Bone marrow (tissue), 2 donors: ENCODE measurements around the gene SYT15.
"Not testable (repeated sequence)": the region's sequence is repeated elsewhere in the genome, so short reads cannot be mapped to it uniquely, and the experiment has no call there.

Experiments used
- DNase-seq, 2 donors: peaks; one replicate each; lab custom pipeline; 2025; lab: John Stamatoyannopoulos, UW

The SYT15 gene

DNA sequence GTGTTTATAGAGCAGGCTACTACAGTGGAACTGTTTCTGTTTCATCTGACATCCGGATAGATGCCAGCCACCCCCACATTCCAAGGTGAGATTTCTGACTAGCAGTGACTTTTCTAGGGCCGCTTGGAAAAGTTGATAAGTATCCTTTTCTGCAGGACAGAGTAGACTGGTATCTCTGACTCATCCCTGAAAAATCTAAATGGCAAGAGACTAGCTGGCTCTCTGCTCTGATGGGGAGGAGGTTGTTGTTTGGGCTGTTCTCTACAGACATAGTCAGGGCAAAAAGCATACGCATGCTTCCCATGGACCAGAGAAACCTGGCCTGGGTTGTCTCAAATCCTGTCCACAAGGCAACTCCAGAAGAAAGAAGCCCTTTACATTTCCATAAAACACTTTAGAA lies 10.7 kb downstream of the SYT15 start:
- DNase-seq = not testable (repeated sequence)

DNA sequence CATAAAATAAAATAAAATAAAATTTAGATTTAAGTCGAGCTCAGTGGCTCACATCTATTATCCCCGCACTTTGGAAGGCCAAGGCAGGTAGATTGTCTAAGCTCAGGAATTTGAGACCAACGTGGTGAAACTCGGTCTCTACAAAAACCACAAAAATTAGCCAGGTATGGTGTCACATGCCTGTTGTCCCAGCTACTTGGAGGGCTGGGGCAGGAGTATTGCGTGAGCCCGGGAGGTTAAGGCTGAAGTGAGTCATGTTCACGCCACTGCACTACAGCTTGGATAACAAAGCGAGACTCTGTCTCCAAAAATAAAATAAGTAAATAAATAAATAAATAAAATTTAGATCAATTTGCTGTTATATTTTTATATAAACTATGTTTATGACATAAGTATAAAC lies 12.1 kb downstream of the SYT15 start:
- DNase-seq = not testable (repeated sequence)

DNA sequence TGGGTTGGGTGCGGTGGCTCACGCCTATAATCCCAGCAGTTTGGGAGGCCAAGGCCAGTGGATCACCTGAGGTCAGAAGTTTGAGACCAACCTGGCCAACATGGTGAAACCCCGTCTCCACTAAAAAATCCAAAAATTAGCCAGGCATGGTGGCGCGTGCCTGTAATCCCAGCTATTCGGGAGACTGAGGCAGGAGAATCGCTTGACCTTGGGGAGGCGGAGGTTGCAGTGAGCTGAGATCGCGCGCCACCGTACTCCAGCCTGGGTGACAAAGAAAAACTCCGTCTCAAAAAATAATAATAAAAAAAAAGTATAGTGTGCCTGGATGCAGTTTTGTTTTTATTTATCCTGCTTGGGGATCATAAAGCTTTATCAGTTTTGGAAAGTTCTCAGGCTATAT lies 14.4 kb downstream of the SYT15 start:
- not testable (repeated sequence) for DNase-seq

DNA sequence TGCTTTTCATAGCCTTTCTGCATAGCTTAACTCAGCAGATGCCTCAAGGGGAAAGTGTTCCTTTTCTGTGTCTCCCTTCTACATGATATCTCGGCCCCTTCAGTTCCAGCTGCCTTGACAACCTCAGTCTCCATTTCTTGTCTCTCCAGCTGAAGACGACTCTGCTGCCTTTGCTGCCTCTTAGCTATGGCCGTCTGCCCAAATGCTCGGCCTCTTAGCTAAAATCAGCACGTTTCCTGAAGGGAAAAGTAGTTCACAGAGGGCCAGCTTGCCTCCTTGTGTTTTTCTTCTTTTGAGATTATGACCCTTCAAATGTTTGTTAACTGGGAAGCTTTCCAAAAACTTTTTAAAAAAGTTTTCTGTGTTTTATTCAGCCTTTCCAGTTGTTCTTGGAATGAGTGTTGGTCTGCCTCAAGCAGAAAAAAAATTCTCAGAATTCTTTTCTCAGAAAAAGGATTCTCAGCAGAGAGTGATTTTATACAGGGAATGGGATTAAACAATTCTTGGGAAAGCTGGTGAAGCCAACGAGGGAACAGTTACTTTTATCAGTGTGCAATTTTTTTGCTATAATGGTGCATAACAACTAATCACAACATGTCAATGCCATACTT lies 15.6 kb downstream of the SYT15 start:
- not testable (repeated sequence) for DNase-seq

DNA sequence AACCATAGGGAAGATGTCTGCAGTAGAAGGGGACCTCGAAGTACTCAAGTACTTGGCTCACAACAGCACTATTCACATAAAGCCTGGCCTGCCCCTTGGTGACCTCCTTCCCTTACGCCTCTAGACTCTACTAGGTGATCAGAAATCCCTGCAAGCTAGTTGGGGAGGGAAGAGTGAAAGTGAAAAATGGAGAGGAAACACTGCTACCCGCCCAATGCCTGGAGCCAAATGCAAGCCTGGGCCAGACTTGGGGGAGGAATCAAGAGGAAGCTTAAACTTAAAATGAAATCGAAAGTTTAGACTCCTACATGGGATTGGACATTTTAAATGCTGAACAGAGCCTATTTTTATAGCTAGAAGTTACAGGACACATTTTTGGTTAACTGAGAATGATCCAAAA lies 17.6 kb downstream of the SYT15 start:
- DNase-seq = peak in 1 of 2 donors; percentile 6

DNA sequence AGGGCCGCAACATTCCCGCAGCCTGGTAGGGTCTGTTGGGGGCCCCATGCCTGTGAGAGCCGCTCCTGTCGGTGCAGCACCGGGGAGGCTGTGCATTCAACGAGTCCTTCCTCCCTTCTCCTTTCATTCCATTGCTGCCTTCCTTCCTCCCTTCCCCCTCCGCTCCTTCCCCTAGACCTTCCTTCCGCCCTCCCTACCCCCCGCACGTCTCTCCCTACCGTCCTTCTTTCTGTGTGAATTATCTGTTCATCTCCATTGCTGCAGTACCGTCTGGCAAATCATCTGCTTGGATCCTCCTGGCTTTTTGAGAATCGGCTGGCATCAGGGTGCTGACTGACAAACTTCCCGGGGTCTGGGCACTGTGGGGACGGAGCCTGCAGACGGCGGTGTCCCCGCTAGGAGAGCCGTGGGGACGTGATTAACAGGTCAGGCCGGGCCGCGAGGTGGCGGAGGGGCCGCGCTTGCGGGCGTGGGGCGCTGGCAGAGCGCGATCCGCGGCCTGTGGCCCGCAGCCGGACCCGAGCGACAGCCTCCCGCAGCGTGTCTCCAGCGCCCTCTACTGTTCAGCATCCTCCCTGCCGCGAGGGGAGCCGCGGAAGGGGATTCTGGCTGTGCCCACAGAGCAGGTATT lies 18.8 kb downstream of the SYT15 start:
- DNase-seq = not testable (repeated sequence)

DNA sequence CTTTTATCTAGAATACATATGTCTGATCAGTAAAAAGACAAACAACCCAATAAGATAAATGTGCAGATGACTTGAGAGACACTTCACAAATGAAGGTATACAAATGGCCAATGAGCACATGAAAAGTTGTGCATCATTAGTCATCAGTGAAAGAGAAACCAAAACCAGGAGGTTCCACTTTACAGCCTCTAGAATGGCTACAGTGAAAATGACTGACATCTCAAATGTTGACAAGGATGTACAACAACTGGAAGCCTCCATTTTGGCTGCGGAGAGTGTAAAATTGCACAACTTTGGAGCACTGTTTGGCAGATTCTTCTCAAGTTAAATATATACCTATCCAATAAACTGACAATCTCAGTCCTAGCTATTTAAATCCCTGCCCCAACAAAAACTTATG lies 21.6 kb downstream of the SYT15 start:
- DNase-seq = not testable (repeated sequence)

DNA sequence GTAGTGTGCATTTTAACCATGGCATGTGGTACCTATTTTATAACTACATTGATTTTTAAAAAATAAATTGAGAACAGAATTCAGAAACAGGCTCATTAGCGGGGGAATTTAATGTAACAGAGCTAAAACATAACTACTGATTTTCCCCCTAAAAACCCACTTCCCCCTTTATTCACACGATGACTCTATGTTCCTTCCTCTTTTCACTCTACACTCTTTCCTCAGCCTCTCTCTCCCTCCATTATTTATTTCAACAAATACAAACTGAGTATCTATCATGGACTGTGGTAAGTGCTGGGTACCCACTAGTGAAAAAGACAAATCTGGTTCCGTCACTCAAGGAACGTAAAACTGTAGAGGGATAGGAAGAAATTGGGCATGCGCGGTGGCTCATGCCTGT lies 36.6 kb downstream of the SYT15 start:
- not testable (repeated sequence) for DNase-seq

DNA sequence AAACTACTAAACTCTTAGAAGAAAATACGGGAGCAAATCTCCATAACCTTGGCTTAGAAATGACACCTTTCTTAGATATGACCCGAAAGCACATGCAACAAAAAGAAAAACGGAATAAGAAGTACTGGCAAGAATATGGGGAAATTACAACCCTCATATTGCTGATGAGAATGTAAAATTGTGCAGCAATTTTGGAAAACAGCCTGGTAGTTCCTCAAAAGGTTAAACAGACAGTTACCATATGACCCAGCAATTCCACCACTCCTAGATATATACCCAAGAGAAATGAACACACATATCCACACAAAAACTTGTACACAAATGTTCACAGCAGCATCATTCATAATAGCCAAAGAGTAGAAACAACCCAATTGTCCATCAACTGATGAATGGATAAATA lies 37.3 kb downstream of the SYT15 start:
- DNase-seq = not testable (repeated sequence)

DNA sequence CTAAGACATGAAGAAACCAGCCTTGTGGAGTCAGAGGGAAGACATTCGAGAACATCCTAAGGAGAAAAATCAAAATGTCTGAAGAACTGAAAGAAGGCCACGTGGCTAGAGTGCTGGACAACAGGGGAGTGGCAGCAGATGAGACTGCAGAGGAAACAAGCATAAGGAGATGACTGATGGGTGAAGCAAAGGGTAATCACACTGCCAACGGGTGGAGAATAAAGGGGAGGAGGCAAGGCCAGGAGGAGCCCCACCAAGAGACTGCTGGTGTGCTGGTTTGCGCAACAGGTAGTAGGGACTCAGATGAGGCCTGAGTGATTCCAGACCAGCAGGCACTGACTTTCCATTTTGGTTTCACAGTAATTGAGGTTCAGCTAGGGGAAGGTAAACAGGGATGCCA lies 38.2 kb downstream of the SYT15 start:
- not testable (repeated sequence) for DNase-seq

DNA sequence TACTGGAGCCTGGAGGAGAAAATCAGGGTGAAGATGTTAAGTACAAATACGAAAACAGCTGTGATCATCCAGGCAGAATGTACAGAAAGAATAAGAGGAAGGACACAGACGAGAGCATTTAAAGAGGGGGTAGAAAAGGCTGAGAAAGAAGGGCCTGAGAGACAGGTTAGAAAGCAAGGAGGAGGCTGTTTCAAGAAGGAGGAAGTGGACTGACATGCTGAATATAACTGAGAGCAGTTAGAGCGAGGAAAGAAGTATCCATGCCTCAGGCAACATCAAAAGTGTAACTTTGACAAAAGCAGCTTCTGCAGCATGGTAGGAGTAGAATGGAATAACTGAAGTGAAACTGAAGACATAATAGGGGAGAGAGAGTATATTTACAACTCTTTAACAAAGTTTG lies 39.0 kb downstream of the SYT15 start:
- not testable (repeated sequence) for DNase-seq

DNA sequence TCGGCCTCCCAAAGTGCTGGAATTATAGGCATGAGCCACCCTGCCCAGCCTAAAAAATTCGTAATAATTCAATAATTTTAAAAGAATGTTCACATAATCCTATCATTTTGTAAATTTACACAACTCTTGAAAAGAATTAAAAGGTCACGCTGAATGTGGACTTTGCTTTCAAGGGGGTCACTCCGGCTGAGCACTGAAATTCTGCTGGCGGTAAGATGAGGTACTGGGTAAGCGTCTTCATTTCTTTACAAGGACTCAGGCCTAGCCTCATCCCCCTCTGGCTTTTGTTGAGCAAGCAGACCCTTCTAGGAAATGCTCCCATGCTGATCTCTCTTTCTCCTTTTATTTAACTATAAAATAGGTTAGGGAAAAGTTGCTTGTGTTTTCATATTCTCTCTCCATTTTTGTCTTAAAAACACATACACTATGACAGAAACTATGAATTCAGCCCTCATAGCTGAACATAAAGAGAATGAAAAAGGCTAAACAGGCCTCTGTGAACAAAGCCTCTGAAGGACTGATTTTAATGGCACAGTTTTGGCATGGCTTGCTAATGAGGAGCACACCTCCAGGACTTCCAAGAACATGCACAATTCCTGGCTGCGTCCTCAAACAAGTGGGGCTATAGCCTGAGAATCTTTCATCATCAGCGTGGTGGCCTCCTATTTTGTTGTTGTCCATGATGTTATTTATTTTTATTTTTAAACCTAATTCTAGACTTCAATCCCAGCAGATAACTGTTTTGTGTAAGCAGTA lies 45.1 kb downstream of the SYT15 start:
- not testable (repeated sequence) for DNase-seq

DNA sequence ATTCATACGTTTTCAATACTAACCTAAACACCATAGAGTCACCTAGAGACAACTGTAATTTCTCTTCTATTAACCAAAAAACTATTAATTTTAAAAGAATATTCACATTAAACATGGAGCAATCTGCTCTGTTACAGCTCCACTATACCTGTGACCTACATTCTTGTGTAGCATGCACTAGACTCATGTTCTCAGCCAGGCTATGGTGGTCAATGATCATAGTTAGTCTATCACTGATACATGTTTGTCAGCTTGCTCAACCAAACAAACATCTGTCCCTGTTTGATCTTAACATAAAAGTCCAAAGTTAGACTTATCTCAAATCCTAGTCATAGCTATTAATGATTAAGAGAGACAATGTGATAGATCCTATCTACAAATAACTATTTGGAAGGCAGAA lies 50.9 kb downstream of the SYT15 start:
- not testable (repeated sequence) for DNase-seq

DNA sequence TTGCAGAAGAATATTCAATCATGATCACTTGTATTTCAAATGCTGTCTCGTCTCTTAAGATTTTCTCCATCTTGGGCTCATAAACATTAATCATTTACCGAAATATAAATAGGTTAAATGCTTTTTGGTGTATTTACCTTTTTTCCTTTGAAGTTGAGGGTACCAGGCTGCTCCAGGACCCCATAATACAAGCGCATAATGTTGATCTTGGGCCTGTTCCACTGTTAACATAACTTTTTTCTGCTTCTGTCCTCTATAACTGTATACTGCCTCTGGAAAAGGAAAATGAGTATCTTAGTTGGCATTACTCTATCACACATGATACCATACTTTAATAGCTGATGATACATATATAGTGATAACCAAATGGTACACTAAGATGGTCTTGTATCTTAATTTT lies 51.9 kb downstream of the SYT15 start:
- DNase-seq = not testable (repeated sequence)

DNA sequence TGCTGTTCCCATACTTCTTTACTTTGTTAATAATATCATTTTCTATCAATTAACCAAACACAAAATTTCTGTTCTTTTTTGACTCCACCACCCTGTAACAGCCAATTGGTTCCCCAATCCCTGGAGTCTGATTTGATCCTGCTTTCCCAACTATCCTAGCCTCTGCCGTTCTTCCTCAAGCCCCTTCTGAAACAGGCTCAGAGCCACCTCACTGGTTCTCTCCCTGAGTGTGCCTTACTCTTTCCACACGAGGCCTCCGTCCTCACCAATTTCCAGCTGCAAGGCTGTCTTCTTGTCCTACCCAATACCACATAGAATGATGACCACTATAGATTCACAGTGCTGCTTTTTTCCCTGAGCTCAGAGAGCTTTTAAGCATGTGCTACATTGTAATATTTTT lies 52.8 kb downstream of the SYT15 start:
- not testable (repeated sequence) for DNase-seq

DNA sequence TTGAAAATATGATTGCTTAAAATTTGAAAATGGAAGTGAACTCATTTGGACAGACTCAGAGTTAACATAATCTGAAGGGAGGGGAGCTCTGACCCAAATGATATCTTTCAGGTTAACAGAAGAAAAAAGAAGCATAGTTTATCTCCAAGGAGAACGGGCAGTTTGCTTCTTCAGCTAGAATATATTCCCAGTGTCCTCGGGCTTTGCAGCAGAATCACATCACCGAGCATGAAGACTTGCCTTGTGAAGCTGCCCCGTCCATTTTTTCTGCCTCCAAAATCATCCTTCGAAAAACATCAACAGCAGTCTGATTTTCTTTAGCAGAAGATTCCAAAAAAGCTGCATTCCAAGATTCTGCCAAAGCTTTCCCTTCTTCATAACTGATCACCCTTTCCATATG lies 55.8 kb downstream of the SYT15 start:
- not testable (repeated sequence) for DNase-seq

DNA sequence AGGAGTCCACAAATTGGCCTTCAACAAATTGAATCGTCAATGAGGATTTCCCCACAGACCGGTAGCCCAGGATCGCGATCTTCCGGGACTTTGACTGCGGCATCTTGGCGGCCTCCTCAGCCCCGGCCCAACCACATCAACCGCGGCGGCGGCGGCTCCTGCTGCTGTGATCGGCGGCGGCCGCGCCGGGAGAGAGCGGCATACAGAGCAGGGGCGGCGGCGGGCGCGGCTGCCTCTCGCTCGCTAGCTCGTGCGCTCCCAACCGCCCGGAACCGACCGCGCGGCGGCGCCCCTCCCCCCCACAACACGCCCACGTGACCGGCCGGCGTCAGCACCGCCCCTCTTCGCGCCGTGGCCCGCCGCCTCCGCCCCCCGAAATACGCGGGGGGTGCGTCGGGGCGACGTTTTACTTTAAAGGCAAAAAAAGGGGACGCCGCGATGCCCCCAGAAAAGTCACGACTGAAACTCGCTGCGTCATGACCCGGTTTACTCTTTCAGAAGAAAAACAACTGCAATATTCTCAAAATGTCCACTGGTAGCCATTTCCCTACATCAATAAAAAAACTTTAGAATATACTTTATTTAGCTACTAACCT lies 56.5 kb downstream of the SYT15 start:
- not testable (repeated sequence) for DNase-seq

DNA sequence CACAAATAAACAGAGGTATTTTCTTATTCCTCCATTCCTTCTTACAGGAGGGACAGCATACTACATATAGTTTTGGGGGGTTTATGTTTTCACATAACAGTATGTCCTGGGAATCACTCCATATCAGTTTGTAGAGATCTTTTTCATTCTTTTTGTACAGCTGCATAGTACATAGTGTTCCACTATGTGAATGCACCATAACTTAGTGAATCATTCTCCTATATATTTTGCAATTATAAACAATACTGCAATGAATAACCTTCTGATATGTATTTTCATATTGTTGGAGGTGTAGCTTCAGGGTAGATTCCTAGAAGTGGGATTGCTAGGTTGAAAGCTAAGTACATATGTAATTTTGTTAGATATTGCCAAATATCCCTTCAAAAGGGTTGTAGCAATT lies 61.1 kb downstream of the SYT15 start:
- not testable (repeated sequence) for DNase-seq
